Measurements from ENCODE around the gene LTBP4. TPM values are rescaled to one million over a fixed set of nuclear protein-coding genes. Genes with fewer than 3 reads are reported as not detected.
"Not testable (repeated sequence)": the region's sequence is repeated elsewhere in the genome, so short reads cannot be mapped to it uniquely, and the experiment has no call there.

LTBP4 gene
- polyA plus RNA-seq, 1 donor from 2014 or later = 22.1 TPM

- Mint-ChIP-seq H3K4me1 (peaks cover 0 to 2% (median 0%) of the 10 kb centered on the region in 3 donors), H3K9me3 (no peaks in the 10 kb centered on the region), H3K27ac (no peak overlapping the region), H3K4me3 (no peak overlapping the region), H3K27me3 (no peaks in the 10 kb centered on the region), H3K36me3 (peaks cover 9% of the 10 kb centered on the region)
Measured at GRCh38 chr19:40621966-40622772, 21.0 kb downstream of the LTBP4 start.

- Mint-ChIP-seq H3K9me3 (no peaks in the 10 kb centered on the region), H3K27ac (no peak overlapping the region), H3K4me1 (peaks cover 0 to 2% (median 0%) of the 10 kb centered on the region in 3 donors), H3K36me3 (peaks cover 9% of the 10 kb centered on the region), H3K4me3 (no peak overlapping the region), H3K27me3 (no peaks in the 10 kb centered on the region)
Measured at GRCh38 chr19:40622773-40623075, 21.6 kb downstream of the LTBP4 start.

GRCh38 chr19:40623403-40624251, 22.5 kb downstream of the LTBP4 start:
- no peaks in the 10 kb centered on the region for H3K27me3 Mint-ChIP-seq
- H3K27ac Mint-ChIP-seq = no peak overlapping the region
- no peaks in the 10 kb centered on the region for H3K9me3 Mint-ChIP-seq
- no peak overlapping the region for H3K4me3 Mint-ChIP-seq
- H3K36me3 Mint-ChIP-seq = peaks cover 9% of the 10 kb centered on the region
- H3K4me1 Mint-ChIP-seq = peaks cover 0 to 2% (median 0%) of the 10 kb centered on the region in 3 donors

- not testable (repeated sequence) for H3K27me3 Mint-ChIP-seq, H3K4me1 Mint-ChIP-seq, H3K27ac Mint-ChIP-seq, H3K9me3 Mint-ChIP-seq, H3K36me3 Mint-ChIP-seq, H3K4me3 Mint-ChIP-seq
Measured at GRCh38 chr19:40624369-40625153, 23.4 kb downstream of the LTBP4 start.

- Mint-ChIP-seq H3K27me3 (no peaks in the 10 kb centered on the region), H3K9me3 (no peaks in the 10 kb centered on the region), H3K4me3 (no peak overlapping the region), H3K27ac (peak overlapping the region in 1 of 3 donors; percentile 40), H3K4me1 (peaks cover 0 to 2% (median 2%) of the 10 kb centered on the region in 3 donors), H3K36me3 (peaks cover 8% of the 10 kb centered on the region)
Measured at GRCh38 chr19:40625406-40626120, 24.4 kb downstream of the LTBP4 start.

- Mint-ChIP-seq H3K36me3 (peaks cover 6% of the 10 kb centered on the region), H3K27me3 (no peaks in the 10 kb centered on the region), H3K27ac (no peak overlapping the region), H3K4me1 (peaks cover 0 to 2% (median 0%) of the 10 kb centered on the region in 3 donors), H3K9me3 (no peaks in the 10 kb centered on the region), H3K4me3 (no peak overlapping the region)
Measured at GRCh38 chr19:40626918-40627317, 25.7 kb downstream of the LTBP4 start.

GRCh38 chr19:40627486-40628279, 26.5 kb downstream of the LTBP4 start:
- Mint-ChIP-seq H3K36me3 (peaks cover 6% of the 10 kb centered on the region), H3K27me3 (no peaks in the 10 kb centered on the region), H3K4me1 (peaks cover 0 to 2% (median 0%) of the 10 kb centered on the region in 3 donors), H3K9me3 (no peaks in the 10 kb centered on the region), H3K4me3 (no peak overlapping the region), H3K27ac (no peak overlapping the region)

GRCh38 chr19:40629346-40629745, 28.2 kb downstream of the LTBP4 start:
- no peaks in the 10 kb centered on the region for H3K9me3 Mint-ChIP-seq
- no peak overlapping the region for H3K27ac Mint-ChIP-seq
- H3K27me3 Mint-ChIP-seq = peaks cover under 1% of the 10 kb centered on the region
- H3K36me3 Mint-ChIP-seq = peaks cover 6% of the 10 kb centered on the region
- H3K4me1 Mint-ChIP-seq = peaks cover 0 to 4% (median 2%) of the 10 kb centered on the region in 3 donors
- no peak overlapping the region for H3K4me3 Mint-ChIP-seq

GRCh38 chr19:40630571-40631160, 29.5 kb downstream of the LTBP4 start:
- Mint-ChIP-seq H3K4me1 (peaks cover 0 to 5% (median 5%) of the 10 kb centered on the region in 3 donors), H3K4me3 (no peak overlapping the region), H3K9me3 (no peaks in the 10 kb centered on the region), H3K27ac (no peak overlapping the region), H3K27me3 (peaks cover 6% of the 10 kb centered on the region), H3K36me3 (peaks cover 4% of the 10 kb centered on the region)

GRCh38 chr19:40632311-40633036, 31.3 kb downstream of the LTBP4 start:
- H3K4me3 Mint-ChIP-seq = no peak overlapping the region
- H3K27ac Mint-ChIP-seq = no peak overlapping the region
- no peaks in the 10 kb centered on the region for H3K9me3 Mint-ChIP-seq
- H3K27me3 Mint-ChIP-seq = peaks cover 8% of the 10 kb centered on the region
- H3K36me3 Mint-ChIP-seq = peaks cover 4% of the 10 kb centered on the region
- H3K4me1 Mint-ChIP-seq = peaks cover 0 to 5% (median 5%) of the 10 kb centered on the region in 3 donors

GRCh38 chr19:40633207-40633606, 32.0 kb downstream of the LTBP4 start:
- H3K27ac Mint-ChIP-seq = no peak overlapping the region
- H3K27me3 Mint-ChIP-seq = peaks cover 8% of the 10 kb centered on the region
- peaks cover 0 to 5% (median 5%) of the 10 kb centered on the region in 3 donors for H3K4me1 Mint-ChIP-seq
- peaks cover 4% of the 10 kb centered on the region for H3K36me3 Mint-ChIP-seq
- peak overlapping the region in 1 of 4 donors; percentile 57 for H3K4me3 Mint-ChIP-seq
- no peaks in the 10 kb centered on the region for H3K9me3 Mint-ChIP-seq

- H3K4me3 Mint-ChIP-seq = no peak overlapping the region
- peaks cover 0 to 13% (median 9%) of the 10 kb centered on the region in 3 donors for H3K4me1 Mint-ChIP-seq
- H3K27me3 Mint-ChIP-seq = peaks cover 12% of the 10 kb centered on the region
- H3K27ac Mint-ChIP-seq = no peak overlapping the region
- H3K36me3 Mint-ChIP-seq = peaks cover 3% of the 10 kb centered on the region
- no peaks in the 10 kb centered on the region for H3K9me3 Mint-ChIP-seq
Measured at GRCh38 chr19:40638327-40638726, 37.2 kb downstream of the LTBP4 start.

GRCh38 chr19:40639638-40639982, 38.4 kb downstream of the LTBP4 start:
- Mint-ChIP-seq H3K27ac (no peak overlapping the region), H3K4me1 (peaks cover 0 to 9% (median 6%) of the 10 kb centered on the region in 3 donors), H3K36me3 (peaks cover 4% of the 10 kb centered on the region), H3K4me3 (no peak overlapping the region), H3K9me3 (no peaks in the 10 kb centered on the region), H3K27me3 (peaks cover 9% of the 10 kb centered on the region)

All from IgD-negative memory B cell (primary cell).